Keratinocyte (primary cell): ENCODE measurements around the gene ENTR1. TPM values are rescaled to one million over a fixed set of nuclear protein-coding genes. Genes with fewer than 3 reads are reported as not detected.

ENCODE experiments used
- DNase-seq: peaks from one replicate; pipeline ENCODE4 v3.0.0-alpha.2; 2011; ENCODE audit warnings: low read depth, missing footprints, low spot score
- FAIRE-seq: peaks from 2 replicates; lab custom pipeline; 2011; peaks lifted over from hg19 to GRCh38; lab: Jason Lieb, UNC
- H2AFZ ChIP-seq: 2 replicates; pipeline ENCODE4 v1.6.0; 2012; ENCODE audit warnings: low read length, control low read depth, inconsistent platforms; ENCODE audit not compliant: control insufficient read depth
- H3K27ac ChIP-seq: 2 replicates; pipeline ENCODE4 v1.5.1; 2011; ENCODE audit warnings: low read length; ENCODE audit not compliant: control insufficient read depth, insufficient read depth
- H3K27me3 ChIP-seq: 3 replicates; pipeline ENCODE4 v1.6.0; 2011; ENCODE audit warnings: low read length; ENCODE audit not compliant: control insufficient read depth, insufficient read depth; ENCODE audit errors: extremely low read depth
- H3K36me3 ChIP-seq, 2 experiments: 2 replicates in 1 of 2; 3 replicates in 1 of 2; pipeline ENCODE4 v1.5.1; 2011; ENCODE audit warnings: low read length in 2 of 2, mild to moderate bottlenecking in 1 of 2; ENCODE audit not compliant: control insufficient read depth in 2 of 2, insufficient read depth in 2 of 2; ENCODE audit errors: extremely low read depth in 1 of 2
- H3K4me1 ChIP-seq: 3 replicates; pipeline ENCODE4 v1.5.1; 2011; ENCODE audit warnings: low read length; ENCODE audit not compliant: control insufficient read depth, insufficient read depth; ENCODE audit errors: extremely low read depth
- H3K4me2 ChIP-seq: 3 replicates; pipeline ENCODE4 v1.6.0; 2011; ENCODE audit warnings: low read depth, low read length; ENCODE audit not compliant: control insufficient read depth, insufficient read depth; ENCODE audit errors: extremely low read depth
- H3K4me3 ChIP-seq, 3 experiments: fragments of 200-600 bp in 1 of 3; sonication (generic) in 1 of 3; 2 replicates in 2 of 3; 3 replicates in 1 of 3; pipeline ENCODE4 v1.5.1; 2011 to 2016; ENCODE audit warnings: low read length in 3 of 3, mild to moderate bottlenecking in 3 of 3, control low read depth in 2 of 3, inconsistent platforms in 1 of 3, low read depth in 1 of 3, mixed read lengths in 1 of 3, mixed run types in 1 of 3, moderate library complexity in 1 of 3; ENCODE audit not compliant: control insufficient read depth in 2 of 3, insufficient read depth in 2 of 3; ENCODE audit errors: extremely low read depth in 1 of 3
- H3K79me2 ChIP-seq: 2 replicates; pipeline ENCODE4 v1.6.0; 2012; ENCODE audit warnings: low read length; ENCODE audit not compliant: control insufficient read depth, insufficient read depth
- H3K9ac ChIP-seq: 3 replicates; pipeline ENCODE4 v1.6.0; 2011; ENCODE audit warnings: low read length; ENCODE audit not compliant: control insufficient read depth, insufficient read depth; ENCODE audit errors: extremely low read depth
- H3K9me1 ChIP-seq: 3 replicates; pipeline ENCODE4 v1.6.0; 2011; ENCODE audit warnings: low read length; ENCODE audit not compliant: control insufficient read depth, insufficient read depth; ENCODE audit errors: extremely low read depth
- H3K9me3 ChIP-seq: 2 replicates; pipeline ENCODE4 v1.5.1; 2012; ENCODE audit warnings: low read depth, low read length; ENCODE audit not compliant: control insufficient read depth
- H4K20me1 ChIP-seq: 3 replicates; pipeline ENCODE4 v1.6.0; 2011; ENCODE audit warnings: low read length; ENCODE audit not compliant: control insufficient read depth, insufficient read depth; ENCODE audit errors: extremely low read depth
- EZH2 ChIP-seq: IDR thresholded peaks from one replicate; pipeline ENCODE4 v1.6.1; 2012; ENCODE audit warnings: inconsistent platforms, mild to moderate bottlenecking, low read length, moderate library complexity
- dilution Hi-C: fragments of 300-500 bp; cut with MboI; formaldehyde crosslinking; loops from one replicate; pipeline ENCODE4 v1.7.0; 2020; ENCODE audit warnings: low sequenced_read_pairs; ENCODE audit not compliant: extremely low pct_ligation_motif_present
- polyA plus RNA-seq, 5 experiments: library from polyadenylated mRNA; depleted of rRNA in 3 of 5; stranded (reverse) in 3 of 5; stranded (forward) in 1 of 5; unstranded in 1 of 5; fragments of >200 nt; gene quantifications; 1 replicate in 1 of 5; 2 replicates in 3 of 5; 3 replicates in 1 of 5; pipeline versions ENCODE4 v1.2.1 to v1.2.3, GENCODE V29; 2011 to 2012; ENCODE audit warnings: missing spikeins in 2 of 5, low read depth in 1 of 5, low replicate concordance in 1 of 5
- TF ChIP-seq, protein P1 (sequence below), 3 experiments: IDR thresholded peaks in 1 of 3; conservative IDR thresholded peaks in 1 of 3; optimal IDR thresholded peaks in 1 of 3; 2 replicates in 2 of 3; 3 replicates in 1 of 3; pipeline versions ENCODE3 to v1.5.1; 2011; ENCODE audit warnings: low read length in 3 of 3, mild to moderate bottlenecking in 3 of 3, moderate library complexity in 2 of 3, control low read depth in 1 of 3, inconsistent platforms in 1 of 3; ENCODE audit not compliant: insufficient read depth in 2 of 3; ENCODE audit errors: extremely low read depth in 1 of 3

Gene ENTR1
- polyA plus RNA-seq, 1 donor (not counting 4 experiments of a cell fraction or from before 2014, with no cell fraction given): 46.5 TPM

DNA sequence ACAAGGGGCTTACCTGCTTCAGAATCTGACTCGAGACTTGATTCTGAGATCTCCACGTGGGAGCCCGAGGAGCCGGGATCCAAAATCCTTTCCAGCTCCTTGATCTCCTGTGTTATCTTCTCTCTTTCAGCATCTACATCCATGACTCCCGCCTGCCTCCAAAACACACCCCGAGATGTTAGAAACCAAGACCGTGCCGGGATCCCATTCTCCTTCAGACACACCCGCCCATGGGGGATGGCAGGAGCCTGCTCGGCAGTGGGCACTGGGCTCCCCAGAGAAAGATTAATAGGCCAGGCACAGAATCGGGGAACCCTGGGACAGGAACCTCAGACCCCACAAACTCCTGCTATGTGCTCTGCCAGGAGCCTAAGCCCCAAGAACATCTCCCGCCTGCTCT, 12.1 kb downstream of the ENTR1 start:
- no peak for TF ChIP-seq EZH2
- TF ChIP-seq, protein P1, sequence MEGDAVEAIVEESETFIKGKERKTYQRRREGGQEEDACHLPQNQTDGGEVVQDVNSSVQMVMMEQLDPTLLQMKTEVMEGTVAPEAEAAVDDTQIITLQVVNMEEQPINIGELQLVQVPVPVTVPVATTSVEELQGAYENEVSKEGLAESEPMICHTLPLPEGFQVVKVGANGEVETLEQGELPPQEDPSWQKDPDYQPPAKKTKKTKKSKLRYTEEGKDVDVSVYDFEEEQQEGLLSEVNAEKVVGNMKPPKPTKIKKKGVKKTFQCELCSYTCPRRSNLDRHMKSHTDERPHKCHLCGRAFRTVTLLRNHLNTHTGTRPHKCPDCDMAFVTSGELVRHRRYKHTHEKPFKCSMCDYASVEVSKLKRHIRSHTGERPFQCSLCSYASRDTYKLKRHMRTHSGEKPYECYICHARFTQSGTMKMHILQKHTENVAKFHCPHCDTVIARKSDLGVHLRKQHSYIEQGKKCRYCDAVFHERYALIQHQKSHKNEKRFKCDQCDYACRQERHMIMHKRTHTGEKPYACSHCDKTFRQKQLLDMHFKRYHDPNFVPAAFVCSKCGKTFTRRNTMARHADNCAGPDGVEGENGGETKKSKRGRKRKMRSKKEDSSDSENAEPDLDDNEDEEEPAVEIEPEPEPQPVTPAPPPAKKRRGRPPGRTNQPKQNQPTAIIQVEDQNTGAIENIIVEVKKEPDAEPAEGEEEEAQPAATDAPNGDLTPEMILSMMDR (optimal IDR thresholded peaks at IDR 0.05 in 1 of 3, IDR thresholded peaks at IDR 0.05 in 1 of 3, conservative IDR thresholded peaks at IDR 0.05 in 1 of 3; ENCODE audit: extremely low read depth in 1 of 3, insufficient read depth in 2 of 3, low read length in 3 of 3): no peak
- Histone ChIP-seq H3K4me1 (peaks cover 12% of the 10 kb centered on the region), H3K36me3 (peaks cover 42 to 44% of the 10 kb centered on the region in 2 experiments), H3K9ac (peak overlapping the region; percentile 92), H3K27me3 (no peaks in the 10 kb centered on the region), H3K27ac (no peak overlapping the region), H3K4me3 (peak overlapping the region in 1 of 3 experiments; percentile 75), H3K79me2 (peaks cover 37% of the 10 kb centered on the region), H2AFZ (no peak overlapping the region), H3K9me3 (no peaks in the 10 kb centered on the region), H3K4me2 (peak overlapping the region; percentile 91), H4K20me1 (peaks cover 5% of the 10 kb centered on the region), H3K9me1 (peaks cover 4% of the 10 kb centered on the region)
- FAIRE-seq: no peak
- dilution Hi-C loops: no loop called here
- DNase-seq: no peak

DNA sequence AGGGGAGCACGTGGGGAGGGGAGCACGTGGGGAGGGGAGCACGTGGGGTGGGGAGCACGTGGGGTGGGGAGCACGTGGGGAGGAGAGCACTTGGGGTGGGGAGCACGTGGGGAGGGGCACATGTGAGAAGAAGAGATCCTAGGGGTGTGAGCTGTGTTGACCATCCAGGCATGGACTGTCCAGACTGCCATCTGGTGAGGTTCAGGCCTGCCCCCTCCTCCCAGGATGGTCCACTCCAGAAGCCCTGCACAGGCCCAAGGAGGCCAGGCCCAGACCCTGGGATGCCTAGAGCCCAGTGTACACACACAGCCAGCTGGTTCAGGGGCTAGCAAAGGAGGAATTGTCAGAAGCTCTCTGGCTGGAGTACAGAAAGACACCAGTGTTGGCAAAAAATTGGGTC, 12.8 kb downstream of the ENTR1 start:
- no peak overlapping the region for H3K9ac ChIP-seq
- no peak overlapping the region for H3K4me3 ChIP-seq
- H4K20me1 ChIP-seq: peaks cover 5% of the 10 kb centered on the region
- H3K27ac ChIP-seq: no peak overlapping the region
- FAIRE-seq (no peak), DNase-seq (no peak)
- no peak overlapping the region for H2AFZ ChIP-seq
- no peak overlapping the region for H3K4me2 ChIP-seq
- TF ChIP-seq, protein P1 (optimal IDR thresholded peaks at IDR 0.05 in 1 of 3, IDR thresholded peaks at IDR 0.05 in 1 of 3, conservative IDR thresholded peaks at IDR 0.05 in 1 of 3; ENCODE audit: extremely low read depth in 1 of 3, insufficient read depth in 2 of 3, low read length in 3 of 3): no peak
- TF ChIP-seq EZH2: no peak
- H3K9me1 ChIP-seq: peaks cover 4% of the 10 kb centered on the region
- no peaks in the 10 kb centered on the region for H3K27me3 ChIP-seq
- H3K9me3 ChIP-seq: no peaks in the 10 kb centered on the region
- H3K4me1 ChIP-seq: peaks cover 12% of the 10 kb centered on the region
- peaks cover 37% of the 10 kb centered on the region for H3K79me2 ChIP-seq
- H3K36me3 ChIP-seq: peaks cover 44 to 47% of the 10 kb centered on the region in 2 experiments
- dilution Hi-C loops: no loop called here
